OCI-M2 (cell line): ENCODE results near the gene MGMT.

Experiments used
- DNase-seq: peaks from one replicate; lab custom pipeline; 2025; ENCODE audit not compliant: unreplicated experiment; lab: John Stamatoyannopoulos, UW

The MGMT gene

DNA sequence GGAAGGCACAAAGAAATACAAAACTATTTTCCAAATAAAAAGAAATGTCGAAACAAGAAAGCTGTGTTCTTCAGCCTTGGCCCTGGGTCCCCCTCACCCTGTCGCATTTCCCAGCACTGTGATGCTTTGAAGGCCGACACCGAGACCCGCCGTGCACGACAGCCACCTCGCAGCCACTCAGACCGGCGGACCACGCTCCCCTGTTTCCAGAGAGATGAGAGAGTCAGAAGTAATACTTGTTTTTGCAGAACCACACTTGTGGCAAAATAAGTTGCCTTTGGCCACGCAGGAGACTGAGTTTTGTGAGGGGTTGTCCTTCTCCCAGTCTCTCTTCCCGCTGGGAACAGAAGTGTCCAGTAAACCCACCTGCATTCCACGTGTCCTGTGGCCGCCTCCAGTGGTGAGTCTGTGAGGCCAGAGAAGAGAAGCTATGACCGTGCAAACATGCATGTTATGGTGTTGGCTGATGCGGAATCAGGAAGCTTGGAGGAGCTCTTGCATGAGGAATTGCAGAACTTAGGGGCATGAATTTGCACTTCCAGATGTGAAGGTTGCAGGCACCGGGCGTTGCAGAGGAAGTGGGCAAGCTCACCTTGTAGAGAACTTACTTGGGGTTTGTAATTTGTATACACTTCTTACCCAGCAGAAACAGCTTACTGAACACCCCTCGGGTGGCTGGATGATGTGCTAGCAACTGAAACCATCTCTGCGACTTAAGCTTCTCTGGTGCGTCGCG is 302.5 kb downstream of the MGMT start:
- DNase-seq, result no peak

DNA sequence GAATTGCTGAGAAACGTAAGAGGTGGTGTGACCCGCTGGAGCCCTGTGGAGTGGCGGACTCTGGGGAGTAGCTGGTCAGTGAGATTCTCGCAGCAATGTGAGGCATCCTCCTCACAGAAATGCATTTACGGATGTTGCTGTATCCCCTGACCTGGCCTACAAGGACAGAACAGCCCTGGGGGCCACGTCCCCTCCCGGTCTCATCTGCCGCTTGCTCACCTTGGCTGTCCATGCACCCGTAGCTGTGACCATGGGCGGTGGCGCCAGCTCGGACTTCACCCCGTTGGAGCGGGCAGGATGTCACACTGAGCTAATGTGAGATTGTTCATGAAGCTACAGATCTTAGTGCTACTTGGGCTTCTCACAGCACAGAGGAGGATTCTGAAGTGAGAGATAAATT is 303.2 kb downstream of the MGMT start:
- DNase-seq, result no peak

DNA sequence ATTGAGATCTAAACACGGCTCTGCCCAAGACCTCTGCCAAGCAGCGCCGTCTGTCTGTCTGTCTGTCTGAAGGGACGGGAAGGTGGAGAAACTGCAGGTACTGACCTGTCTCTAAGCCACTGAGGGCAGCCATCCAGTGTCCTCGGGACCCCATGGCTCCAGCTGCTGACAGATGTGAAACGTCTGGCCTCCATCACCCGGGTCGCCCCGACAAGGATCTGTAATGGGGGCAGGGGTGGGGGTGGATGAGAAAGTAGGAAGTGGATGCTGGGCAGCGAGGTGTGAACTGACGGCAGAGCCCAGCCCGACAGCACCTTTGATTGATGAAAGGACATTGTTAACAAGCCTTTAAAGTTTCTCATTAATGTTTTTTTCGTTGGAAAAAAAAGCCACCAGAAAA is 304.0 kb downstream of the MGMT start:
- no peak for DNase-seq

DNA sequence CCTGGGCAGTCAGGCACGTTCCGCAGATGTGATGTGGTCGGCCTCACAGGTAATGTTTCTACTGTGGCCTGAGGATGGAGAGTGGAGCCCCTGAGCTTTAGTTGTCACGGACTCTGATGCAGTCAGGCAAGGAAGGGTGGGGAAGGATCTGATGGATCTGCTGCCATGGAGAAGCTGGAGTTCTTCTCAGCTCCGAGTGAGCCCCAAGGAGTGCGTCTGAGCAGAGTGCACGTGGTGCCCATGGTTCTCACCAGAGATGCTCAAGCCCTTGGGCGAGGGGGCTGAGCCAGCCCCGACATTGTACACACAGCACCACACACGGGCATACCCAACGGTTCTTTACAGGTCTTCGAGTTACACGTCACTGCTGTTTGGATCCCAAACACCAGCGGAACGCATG is 304.5 kb downstream of the MGMT start:
- DNase-seq, result no peak

DNA sequence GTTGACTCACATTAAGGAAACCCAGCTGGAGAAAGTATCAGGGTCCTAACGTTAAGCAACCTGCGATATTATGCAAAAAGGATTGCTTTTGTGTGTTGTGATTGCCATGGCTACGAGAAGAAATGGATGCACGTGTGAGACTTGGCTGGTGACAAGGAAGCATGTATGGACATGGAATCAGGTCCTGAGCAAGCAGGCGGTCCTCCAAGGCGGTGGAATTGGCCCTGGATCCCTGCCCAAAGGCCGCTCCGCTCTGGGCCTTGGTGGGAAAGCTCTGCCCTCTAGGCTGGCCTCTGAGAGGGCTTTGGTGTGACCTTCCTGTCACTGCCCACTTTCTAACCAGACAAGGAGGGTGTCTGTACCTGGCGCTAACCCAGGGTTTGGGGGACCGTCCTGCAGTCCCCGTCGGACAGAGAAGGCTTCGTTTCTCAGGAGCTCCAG is 305.0 kb downstream of the MGMT start:
- DNase-seq, result no peak

DNA sequence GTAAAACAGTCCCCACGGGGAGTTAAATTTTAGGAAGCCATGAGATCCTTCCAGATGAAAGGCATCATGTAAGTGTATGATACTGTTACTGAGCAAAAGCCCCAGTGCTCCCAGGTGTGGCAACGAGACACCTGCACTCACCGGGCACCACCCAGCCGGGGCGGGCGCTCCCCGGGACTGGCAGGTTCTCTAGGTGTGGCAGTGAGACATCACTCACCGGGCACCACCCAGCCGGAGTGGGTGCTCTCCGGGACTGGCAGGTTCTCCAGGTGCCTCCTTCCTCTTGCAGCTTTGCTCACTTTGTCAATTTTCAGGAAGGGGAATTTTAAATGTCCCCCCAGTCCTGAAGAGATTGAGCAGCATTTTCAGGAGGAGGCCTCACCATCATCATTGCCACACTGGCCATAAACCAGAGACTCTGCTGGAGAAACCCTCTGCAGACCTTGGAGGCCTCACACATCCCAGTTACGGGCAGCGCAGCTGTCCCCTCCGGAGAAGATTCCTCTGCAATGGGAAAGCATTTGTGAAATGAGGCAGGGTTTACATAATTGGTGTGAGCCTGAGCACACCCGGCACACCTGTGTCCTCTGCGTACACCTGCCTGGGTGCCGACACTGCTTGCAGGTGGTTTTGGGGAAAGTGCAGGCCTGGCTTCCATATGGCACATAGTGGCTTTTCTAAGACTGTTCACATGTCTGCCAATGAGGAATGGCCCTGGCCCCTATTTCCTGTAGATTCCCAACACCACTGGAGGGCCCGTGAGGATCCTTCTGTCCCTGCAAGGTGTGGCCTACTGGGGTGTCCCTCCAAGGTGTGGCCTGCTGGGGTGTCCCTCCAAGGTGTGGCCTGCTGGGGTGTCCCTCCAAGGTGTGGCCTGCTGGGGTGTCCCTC is 305.7 kb downstream of the MGMT start:
- DNase-seq, result no peak

DNA sequence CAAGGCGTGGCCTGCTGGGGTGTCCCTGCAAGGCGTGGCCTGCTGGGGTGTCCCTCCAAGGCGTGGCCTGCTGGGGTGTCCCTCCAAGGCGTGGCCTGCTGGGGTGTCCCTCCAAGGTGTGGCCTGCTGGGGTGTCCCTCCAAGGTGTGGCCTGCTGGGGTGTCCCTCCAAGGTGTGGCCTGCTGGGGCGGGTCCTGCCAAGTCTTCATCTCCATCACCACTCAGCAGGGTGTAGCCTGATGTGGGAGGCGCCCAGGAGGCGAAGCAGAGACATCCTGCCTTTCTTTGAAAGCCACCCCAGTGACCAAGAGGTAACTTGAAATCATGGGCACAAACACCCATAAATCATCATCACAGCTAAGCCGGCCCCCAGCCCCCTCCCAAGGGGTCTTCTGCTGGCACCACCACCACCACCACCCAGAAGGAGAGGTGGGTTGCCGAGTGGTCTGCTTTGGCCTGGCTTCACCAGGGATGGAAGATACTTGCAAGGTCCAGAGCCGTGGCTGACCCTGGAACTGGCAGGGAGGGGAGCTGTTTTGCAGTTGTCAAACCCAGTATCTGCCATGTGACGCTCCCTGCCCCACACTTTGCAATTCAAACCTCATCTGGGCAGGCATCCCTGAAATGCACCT is 306.4 kb downstream of the MGMT start:
- DNase-seq, result no peak

DNA sequence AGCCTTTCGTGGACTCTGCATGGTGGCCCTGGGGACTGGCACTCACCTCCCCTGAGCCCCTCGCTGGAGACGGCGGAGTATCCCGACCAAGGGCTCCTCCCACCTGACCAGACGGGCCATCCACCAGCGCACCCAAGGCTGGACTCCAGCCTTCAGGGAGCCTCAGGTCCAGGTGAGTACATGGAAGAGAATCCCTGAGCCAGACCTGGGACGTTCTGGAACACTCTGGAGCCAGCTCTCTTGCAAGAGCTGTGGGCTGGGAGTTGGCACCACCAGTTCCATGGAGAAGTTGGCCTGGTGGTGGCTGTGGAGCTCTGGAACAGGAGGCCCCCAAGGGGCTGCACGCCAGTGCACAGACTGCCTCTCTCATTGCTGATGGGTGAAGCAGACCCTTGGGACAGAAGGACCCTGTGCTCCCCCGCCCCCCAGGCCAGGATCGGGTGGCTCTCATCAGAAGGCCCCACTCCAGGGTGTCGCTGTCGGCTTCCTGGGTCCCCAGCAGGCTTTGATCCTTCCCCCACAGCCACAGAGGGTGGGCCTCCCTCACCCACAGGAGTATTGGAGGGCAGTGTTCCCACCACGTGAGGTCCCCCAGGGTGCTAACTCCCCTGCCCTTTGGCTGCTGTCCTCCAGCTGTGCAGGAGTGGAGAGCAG is 307.2 kb downstream of the MGMT start:
- DNase-seq, result no peak

- no peak for DNase-seq
Observed at GRCh38 chr10:129774736-129775401, 307.8 kb downstream of the MGMT start.

GRCh38 chr10:129775681-129776080 is 308.6 kb downstream of the MGMT start:
- no peak for DNase-seq

- no peak for DNase-seq
Observed at GRCh38 chr10:129777687-129778086, 310.6 kb downstream of the MGMT start.

- no peak for DNase-seq
Observed at GRCh38 chr10:129778571-129778970, 311.5 kb downstream of the MGMT start.

GRCh38 chr10:129779126-129780111 is 312.4 kb downstream of the MGMT start:
- no peak for DNase-seq

DNA sequence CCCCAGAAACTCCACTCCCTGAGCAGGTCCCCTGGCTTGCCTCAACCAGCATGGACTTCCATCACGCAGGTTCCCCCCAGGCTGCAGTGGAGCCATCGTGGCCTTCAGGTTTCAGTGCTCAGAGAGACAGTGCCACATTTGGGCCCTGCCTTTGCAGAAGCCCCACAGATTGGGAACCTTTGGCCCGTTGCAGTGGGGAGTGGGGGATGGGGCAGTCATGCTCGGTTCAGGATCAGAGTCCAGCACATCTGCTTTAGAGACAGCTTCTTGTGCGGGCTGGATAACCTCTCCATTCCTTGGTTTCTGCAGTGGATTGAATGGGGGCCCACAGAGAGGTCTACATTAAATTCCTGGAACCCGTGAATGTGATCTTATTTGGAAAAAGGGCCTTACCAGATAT is 313.2 kb downstream of the MGMT start:
- no peak for DNase-seq

GRCh38 chr10:129780901-129781795 is 314.1 kb downstream of the MGMT start:
- no peak for DNase-seq

DNA sequence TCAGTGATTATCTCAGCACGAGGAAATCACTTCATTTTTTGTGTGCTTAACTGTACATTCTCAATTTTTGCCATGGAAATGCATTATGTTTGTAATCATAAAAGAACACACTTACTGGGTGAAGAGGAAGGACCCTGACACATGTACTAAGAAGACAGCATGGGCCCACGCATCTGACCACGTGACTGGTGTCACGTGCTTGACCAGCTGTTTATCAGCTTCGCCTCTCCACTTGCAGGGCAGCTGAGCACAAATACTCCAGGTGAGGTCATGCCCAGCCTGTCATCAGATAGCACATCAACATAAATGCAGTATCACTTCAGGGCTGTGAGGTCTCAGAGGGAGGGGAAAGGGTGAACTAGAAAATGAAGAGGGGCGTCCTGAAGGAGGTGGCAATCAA is 317.2 kb downstream of the MGMT start:
- no peak for DNase-seq

DNA sequence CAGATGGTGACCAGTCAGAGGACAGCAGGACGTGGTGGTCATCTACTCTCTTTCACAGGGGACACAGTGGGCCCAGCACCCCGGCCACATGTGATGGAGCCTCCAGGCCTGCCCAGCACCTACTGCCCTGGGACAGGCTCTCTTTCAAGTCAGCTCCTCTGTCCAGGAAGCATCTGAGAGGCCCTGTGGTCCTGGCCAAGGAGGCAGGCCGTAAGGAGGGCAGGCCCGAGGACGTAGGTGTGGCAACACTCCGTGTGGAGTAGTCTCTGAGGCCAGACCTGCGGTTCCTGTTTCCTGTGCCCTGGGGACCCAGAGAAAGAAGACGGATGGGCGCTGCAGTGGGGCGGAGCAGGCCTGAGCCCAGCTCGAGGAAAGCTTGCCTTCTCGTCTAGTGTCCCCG is 317.9 kb downstream of the MGMT start:
- no peak for DNase-seq

DNA sequence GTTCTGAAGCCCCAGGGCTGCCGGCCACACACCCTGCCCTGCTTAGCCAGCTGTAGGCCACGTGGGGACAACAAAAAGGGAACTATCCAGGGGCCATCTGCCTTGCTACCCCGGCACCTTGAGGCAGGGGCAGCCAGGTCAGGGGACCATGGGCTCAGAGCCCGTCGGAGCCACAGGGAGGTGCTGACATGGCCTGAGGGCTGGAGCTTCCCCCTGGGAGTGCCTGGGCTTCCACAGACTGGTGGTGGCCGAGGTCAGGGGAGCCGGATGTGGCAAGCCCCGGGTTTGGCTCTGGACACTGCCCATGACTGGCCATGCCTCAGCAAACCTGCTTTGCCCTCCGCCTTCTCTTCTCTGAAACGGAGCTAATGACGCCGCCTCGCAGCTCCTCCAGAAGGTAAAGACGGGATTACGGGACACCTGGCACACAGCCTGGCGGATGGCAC is 318.5 kb downstream of the MGMT start:
- no peak for DNase-seq

DNA sequence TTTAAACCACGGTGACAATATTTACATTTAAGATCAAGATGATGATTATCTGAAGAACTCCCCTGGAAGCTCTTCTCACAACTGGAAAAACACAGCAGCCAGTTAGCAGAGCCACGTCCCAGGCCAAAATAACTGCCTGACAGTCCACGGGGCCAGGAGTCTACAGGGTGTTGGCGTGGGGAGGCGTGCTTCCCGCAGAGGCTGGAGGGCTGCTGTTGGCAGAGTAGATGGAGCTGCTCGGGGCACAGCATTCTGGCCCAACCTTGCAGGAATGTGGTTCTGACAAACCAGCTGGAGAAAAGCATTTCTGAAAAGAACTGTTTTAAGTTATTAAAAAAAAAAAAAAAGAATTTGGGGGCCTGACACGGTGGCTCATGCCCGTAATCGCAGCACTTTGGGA is 319.2 kb downstream of the MGMT start:
- no peak for DNase-seq
